Upper lobe of left lung (tissue), 6 donors: Measurements from ENCODE around the gene MYO16. TPM values are rescaled to one million over a fixed set of nuclear protein-coding genes. Genes with fewer than 3 reads are reported as not detected.

Experiments used
- ATAC-seq, 2 donors: fragments of 200-7000 bp; cut with Tn5 transposase; one replicate each; pipeline ENCODE4 v1.9.1; 2022; ENCODE audit warnings: mild to moderate bottlenecking in 2 of 2, moderate library complexity in 2 of 2; ENCODE audit not compliant: low FRiP score in 2 of 2
- DNase-seq, 2 donors: peaks; one replicate each; pipeline ENCODE4 v3.0.0-alpha.2; 2019 to 2020
- H3K27ac ChIP-seq, 4 donors: fragments of 200-600 bp; sonication (generic); one replicate each; pipeline ENCODE4 v1.5.1; 2016 to 2019
- H3K27me3 ChIP-seq, 4 donors: fragments of 200-600 bp; sonication (generic); one replicate each; pipeline ENCODE4 v1.5.1; 2017 to 2019
- H3K36me3 ChIP-seq, 4 donors: fragments of 200-600 bp; sonication (generic); one replicate each; pipeline ENCODE4 v1.5.1; 2016 to 2019
- H3K4me1 ChIP-seq, 4 donors: fragments of 200-600 bp; sonication (generic); one replicate each; pipeline ENCODE4 v1.5.1; 2018 to 2019
- H3K4me3 ChIP-seq, 4 donors: fragments of 200-600 bp; sonication (generic); one replicate each; pipeline ENCODE4 v1.5.1; 2017 to 2019; ENCODE audit warnings: mild to moderate bottlenecking in 2 of 4, moderate library complexity in 1 of 4
- H3K9me3 ChIP-seq, 4 donors: fragments of 200-600 bp; sonication (generic); one replicate each; pipeline ENCODE4 v1.5.1; 2018 to 2019
- EP300 ChIP-seq, 4 donors: sonication (generic); formaldehyde crosslinking; IDR thresholded peaks; one replicate each; pipeline ENCODE4 v1.5.1; 2017; ENCODE audit warnings: antibody characterized with exemption in 4 of 4, control low read depth in 2 of 4
- POLR2A ChIP-seq, 4 donors: fragments of 450-650 bp; IDR thresholded peaks; one replicate each; pipeline ENCODE4 v1.5.1; 2016 to 2017; ENCODE audit warnings: antibody characterized with exemption in 4 of 4, mild to moderate bottlenecking in 2 of 4
- POLR2AphosphoS5 ChIP-seq, 2 donors: sonication (generic); formaldehyde crosslinking; IDR thresholded peaks; one replicate each; pipeline ENCODE4 v1.5.1; 2017; ENCODE audit warnings: antibody characterized with exemption in 2 of 2
- WGBS, 2 donors: methylation state at CpG; one replicate each; pipeline ENCODE4 v1.1.5; 2017 to 2018; 5-methylcytosine and 5-hydroxymethylcytosine counted together
- total RNA-seq, 6 donors: library from RNA; depleted of rRNA in 4 of 6; stranded (reverse); fragments of >200 nt in 4 of 6; gene quantifications; one replicate each; pipeline versions ENCODE4 v1.1.0 to v1.2.1, GENCODE V29; 2016 to 2021
- TF ChIP-seq, protein P1 (sequence below), 6 experiments: fragments of 450-650 bp in 4 of 6; fragments of 200-600 bp in 2 of 6; sonication (generic) in 2 of 6; IDR thresholded peaks; one replicate each; pipeline ENCODE4 v1.5.1; 2016 to 2019; ENCODE audit warnings: antibody characterized with exemption in 6 of 6
- donor health status: DM: no; HTN: no; CAD: no; lungs with moderate emphysema.
- donor health status: DM: no; HTN: yes; CAD: no; lungs with severe emphysema.

Gene MYO16
- total RNA-seq, 6 donors from 2014 or later = under 0.01 to 0.55 (median 0.20) TPM; not detected in 1

DNA sequence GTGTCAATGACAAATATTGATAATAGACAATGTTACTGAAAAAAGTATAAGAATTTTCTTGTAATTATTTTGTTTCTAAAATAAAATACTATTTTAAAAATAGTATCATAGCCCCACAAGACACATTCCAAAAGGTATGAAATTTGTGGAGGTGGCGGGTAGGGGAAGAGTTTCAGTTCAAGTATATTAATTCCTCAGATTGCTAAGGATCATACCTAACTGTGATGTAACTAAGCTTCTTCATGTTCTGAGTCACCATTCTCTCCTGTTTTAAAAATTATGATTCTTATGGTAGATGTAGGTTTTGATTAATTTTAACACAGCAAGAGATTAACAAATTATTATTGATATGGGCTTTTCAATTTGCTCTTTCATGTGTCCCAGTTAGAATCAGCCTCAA is 61.3 kb downstream of the MYO16 start:
- TF ChIP-seq POLR2A (IDR thresholded peaks at IDR 0.05) (no peak), POLR2AphosphoS5 (IDR thresholded peaks at IDR 0.05) (no peak), EP300 (IDR thresholded peaks at IDR 0.05) (no peak)
- TF ChIP-seq, protein P1, sequence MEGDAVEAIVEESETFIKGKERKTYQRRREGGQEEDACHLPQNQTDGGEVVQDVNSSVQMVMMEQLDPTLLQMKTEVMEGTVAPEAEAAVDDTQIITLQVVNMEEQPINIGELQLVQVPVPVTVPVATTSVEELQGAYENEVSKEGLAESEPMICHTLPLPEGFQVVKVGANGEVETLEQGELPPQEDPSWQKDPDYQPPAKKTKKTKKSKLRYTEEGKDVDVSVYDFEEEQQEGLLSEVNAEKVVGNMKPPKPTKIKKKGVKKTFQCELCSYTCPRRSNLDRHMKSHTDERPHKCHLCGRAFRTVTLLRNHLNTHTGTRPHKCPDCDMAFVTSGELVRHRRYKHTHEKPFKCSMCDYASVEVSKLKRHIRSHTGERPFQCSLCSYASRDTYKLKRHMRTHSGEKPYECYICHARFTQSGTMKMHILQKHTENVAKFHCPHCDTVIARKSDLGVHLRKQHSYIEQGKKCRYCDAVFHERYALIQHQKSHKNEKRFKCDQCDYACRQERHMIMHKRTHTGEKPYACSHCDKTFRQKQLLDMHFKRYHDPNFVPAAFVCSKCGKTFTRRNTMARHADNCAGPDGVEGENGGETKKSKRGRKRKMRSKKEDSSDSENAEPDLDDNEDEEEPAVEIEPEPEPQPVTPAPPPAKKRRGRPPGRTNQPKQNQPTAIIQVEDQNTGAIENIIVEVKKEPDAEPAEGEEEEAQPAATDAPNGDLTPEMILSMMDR (IDR thresholded peaks at IDR 0.05) = no peak
- Histone ChIP-seq H3K27me3 (no peaks in the 10 kb centered on the region), H3K36me3 (no peaks in the 10 kb centered on the region), H3K9me3 (no peaks in the 10 kb centered on the region), H3K4me1 (no peaks in the 10 kb centered on the region), H3K27ac (no peak overlapping the region), H3K4me3 (no peak overlapping the region)
- DNase-seq = no peak
- ATAC-seq = no peak
- 79 to 89% methylated on average over 1 of the region's 1 CpG for WGBS, 2 donors

DNA sequence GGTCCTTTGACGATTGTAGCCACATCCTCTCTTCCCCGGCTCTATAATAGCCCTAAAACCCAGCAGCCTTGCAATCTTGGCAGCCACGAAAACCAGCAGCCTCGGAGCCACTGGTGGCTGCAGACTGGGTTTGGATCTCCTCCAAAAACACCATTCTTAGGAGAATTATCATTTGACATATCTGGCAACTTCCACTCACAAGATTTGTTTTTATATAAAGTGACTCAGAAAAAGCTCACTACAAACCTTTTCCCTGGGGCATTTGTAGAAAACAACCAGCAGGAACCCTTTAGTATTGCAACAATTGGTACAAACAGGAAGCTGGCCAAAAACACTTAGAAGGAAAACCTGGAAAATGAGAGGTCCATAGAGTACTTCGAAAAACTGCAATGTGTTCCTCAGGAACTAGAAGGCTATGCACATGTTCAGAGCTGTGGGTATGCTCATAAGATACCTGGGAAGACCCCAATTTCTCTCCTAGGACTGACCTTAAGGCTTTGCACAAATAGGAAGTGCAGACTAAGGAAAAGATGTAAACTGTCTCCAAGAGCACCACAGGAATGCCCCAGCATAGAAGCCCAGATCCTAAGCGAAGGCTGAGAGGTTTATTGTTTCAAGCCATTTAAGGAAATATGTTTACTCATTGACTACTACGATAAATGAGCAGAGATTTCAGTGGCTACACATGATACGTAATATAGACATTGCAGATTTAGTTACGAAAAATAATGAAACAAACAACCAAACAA is 71.2 kb downstream of the MYO16 start:
- ATAC-seq = no peak
- DNase-seq = no peak
- 44 to 68% methylated on average over 9 of the region's 9 CpGs for WGBS, 2 donors
- Histone ChIP-seq H3K4me3 (no peak overlapping the region), H3K27me3 (no peaks in the 10 kb centered on the region), H3K9me3 (no peaks in the 10 kb centered on the region), H3K4me1 (no peaks in the 10 kb centered on the region), H3K36me3 (no peaks in the 10 kb centered on the region), H3K27ac (no peak overlapping the region)
- TF ChIP-seq EP300 (IDR thresholded peaks at IDR 0.05) (no peak), POLR2AphosphoS5 (IDR thresholded peaks at IDR 0.05) (no peak), POLR2A (IDR thresholded peaks at IDR 0.05) (no peak)
- TF ChIP-seq, protein P1 (IDR thresholded peaks at IDR 0.05) = no peak

DNA sequence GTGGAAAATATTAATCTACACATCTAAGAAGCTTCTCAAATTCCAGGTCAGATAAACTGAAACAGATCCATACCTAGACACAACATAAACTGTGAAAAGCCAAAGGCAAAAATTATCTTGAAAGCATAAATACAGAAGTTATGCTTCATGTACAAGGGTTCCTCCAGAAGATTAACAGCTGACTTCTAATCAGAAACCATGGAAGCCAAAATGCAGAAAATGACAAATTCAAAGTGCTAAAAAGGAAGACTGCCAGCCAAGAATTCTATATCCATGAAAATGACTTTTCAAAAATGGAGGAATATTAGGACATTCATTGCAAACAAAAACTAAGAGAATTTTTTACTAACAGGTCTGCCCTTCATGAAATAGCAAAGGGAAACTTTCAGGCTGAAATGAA is 72.8 kb downstream of the MYO16 start:
- TF ChIP-seq, protein P1 (IDR thresholded peaks at IDR 0.05) = no peak
- Histone ChIP-seq H3K27ac (no peak overlapping the region), H3K4me1 (no peaks in the 10 kb centered on the region), H3K9me3 (no peaks in the 10 kb centered on the region), H3K27me3 (no peaks in the 10 kb centered on the region), H3K36me3 (no peaks in the 10 kb centered on the region), H3K4me3 (no peak overlapping the region)
- DNase-seq (no peak), ATAC-seq (no peak)

DNA sequence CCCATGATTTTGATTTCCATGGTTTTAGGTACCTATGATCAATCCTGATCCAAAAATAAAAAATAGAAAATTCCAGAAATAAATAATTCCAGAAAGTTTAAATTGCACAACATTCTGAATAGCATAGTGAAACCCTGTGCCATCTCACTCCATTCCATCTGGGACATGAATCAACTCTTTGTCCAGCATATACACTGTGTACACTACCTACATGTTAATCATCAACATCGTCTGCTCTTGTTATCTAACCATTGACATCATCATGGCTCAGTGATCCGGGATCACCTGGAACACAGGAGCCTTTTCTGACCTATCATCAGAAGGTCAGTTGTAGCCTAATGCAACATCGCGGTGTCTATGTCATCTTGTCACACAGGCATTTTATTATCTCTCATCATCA is 75.6 kb downstream of the MYO16 start:
- Histone ChIP-seq H3K4me3 (no peak overlapping the region), H3K9me3 (no peaks in the 10 kb centered on the region), H3K27me3 (no peaks in the 10 kb centered on the region), H3K27ac (no peak overlapping the region), H3K4me1 (no peaks in the 10 kb centered on the region), H3K36me3 (no peaks in the 10 kb centered on the region)
- WGBS, 2 donors = 77 to 83% methylated on average over 4 of the region's 4 CpGs
- TF ChIP-seq POLR2AphosphoS5 (IDR thresholded peaks at IDR 0.05) (no peak), POLR2A (IDR thresholded peaks at IDR 0.05) (no peak), EP300 (IDR thresholded peaks at IDR 0.05) (no peak)
- TF ChIP-seq, protein P1 (IDR thresholded peaks at IDR 0.05) = no peak
- DNase-seq = no peak
- ATAC-seq = no peak

DNA sequence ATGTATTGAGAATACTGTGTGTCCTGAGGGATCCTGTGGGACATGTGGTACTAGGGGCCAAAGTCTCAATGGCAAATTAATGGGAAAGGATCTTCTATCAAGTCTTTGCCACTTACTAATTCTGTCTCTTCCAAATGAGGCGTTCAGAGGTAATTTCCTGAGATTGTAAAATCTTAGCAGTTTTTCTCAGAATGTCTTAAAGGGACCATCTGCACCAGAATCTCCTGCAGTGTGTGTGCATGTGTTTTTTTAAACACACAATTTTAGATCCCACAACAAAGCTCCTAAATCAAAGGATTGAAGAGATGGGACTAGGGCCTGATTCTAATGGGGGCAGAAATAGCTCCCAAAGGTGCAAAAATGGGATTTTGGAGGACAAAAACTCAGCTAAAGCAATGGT is 78.2 kb downstream of the MYO16 start:
- DNase-seq = no peak
- ATAC-seq = no peak
- WGBS, 2 donors = 41 to 55% methylated on average over 1 of the region's 1 CpG
- H3K27me3 ChIP-seq = no peaks in the 10 kb centered on the region
- no peak overlapping the region for H3K4me3 ChIP-seq
- H3K9me3 ChIP-seq = no peaks in the 10 kb centered on the region
- no peaks in the 10 kb centered on the region for H3K4me1 ChIP-seq
- no peaks in the 10 kb centered on the region for H3K36me3 ChIP-seq
- TF ChIP-seq POLR2A (IDR thresholded peaks at IDR 0.05) (no peak), EP300 (IDR thresholded peaks at IDR 0.05) (no peak), POLR2AphosphoS5 (IDR thresholded peaks at IDR 0.05) (no peak)
- TF ChIP-seq, protein P1 (IDR thresholded peaks at IDR 0.05) = no peak
- H3K27ac ChIP-seq = no peak overlapping the region
